ENCODE data around the gene FKRP.

GRCh38 chr19:46782355-46783019 is 36.6 kb downstream of the FKRP start:
- TF ChIP-seq POLR2A (IDR thresholded peaks at IDR 0.05) (no peak), CTCF (IDR thresholded peaks at IDR 0.05) (no peak)
